ENCODE results near the gene ORM2. TPM values are rescaled to one million over a fixed set of nuclear protein-coding genes. Genes with fewer than 3 reads are reported as not detected.
"Not testable (repeated sequence)": the region's sequence is repeated elsewhere in the genome, so short reads cannot be mapped to it uniquely, and the experiment has no call there.

ORM2 gene
- not detected for total RNA-seq

DNA sequence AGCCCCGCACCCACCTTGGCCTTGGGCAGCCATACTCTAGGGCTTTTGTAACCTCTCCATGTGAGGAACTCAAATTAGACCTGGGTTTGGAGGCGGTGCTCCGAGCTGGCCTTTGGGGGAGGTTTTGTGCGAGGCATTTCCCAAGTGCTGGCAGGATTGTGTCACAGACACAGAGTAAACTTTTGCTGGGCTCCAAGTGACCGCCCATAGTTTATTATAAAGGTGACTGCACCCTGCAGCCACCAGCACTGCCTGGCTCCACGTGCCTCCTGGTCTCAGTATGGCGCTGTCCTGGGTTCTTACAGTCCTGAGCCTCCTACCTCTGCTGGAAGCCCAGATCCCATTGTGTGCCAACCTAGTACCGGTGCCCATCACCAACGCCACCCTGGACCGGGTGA is at the start of gene ORM2:
ORM2 (plus strand) TSS at position 245 of the 398 bp plus-strand sequence; CDS start at position 281, 36 bp downstream.
- not testable (repeated sequence) for H3K27me3 ChIP-seq; H3K9me3 ChIP-seq; H3K27ac ChIP-seq; H3K4me3 ChIP-seq; H3K36me3 ChIP-seq; DNase-seq (ENCODE audit: low spot score); H3K4me1 ChIP-seq

DNA sequence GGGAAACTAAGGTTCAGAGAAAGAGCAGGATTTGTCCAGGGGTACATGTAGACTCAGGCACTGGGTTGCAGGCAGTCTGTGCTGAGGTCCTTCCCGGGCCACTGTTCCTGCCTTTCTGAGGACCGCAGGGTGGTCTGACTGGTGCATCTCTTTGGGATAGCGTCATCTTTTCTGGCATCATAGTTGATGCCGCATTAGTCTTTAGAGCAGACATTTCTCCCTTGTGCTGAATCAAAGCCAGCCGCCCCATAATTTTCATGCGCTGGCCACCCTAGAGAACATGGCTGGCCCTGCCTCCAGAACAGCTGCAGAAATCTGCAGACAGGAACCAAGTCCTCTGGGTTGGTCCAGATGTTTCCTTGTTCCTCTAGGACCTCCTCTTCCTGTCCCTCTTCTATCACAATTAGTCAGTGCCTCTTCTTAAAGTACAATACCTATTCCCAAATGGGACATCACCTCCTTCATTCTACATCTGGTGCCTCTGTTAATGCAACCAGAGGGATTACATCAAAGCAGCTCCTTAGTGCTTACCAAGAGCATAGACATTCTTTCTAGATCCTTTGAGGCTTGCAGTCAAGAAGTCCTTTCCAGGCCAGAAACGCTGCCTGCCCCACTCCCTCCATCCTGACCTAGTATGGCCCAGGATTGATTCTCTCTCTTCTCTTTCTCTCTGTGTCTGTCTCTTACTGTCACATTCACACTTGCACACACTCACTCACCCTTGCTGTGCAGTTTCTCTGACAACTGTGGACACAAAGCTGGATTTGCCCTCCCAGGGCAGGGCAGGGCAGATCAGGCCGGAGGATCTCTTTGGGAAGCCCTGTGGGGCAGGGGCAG is 48.8 kb upstream of the ORM2 start:
- no peak for DNase-seq (ENCODE audit: low spot score)
- Histone ChIP-seq H3K4me1 (peaks cover 0 to 10% of the 10 kb centered on the region in 2 donors), H3K9me3 (no peaks in the 10 kb centered on the region), H3K27me3 (no peaks in the 10 kb centered on the region), H3K4me3 (no peak overlapping the region), H3K36me3 (no peaks in the 10 kb centered on the region), H3K27ac (no peak overlapping the region)
- TF ChIP-seq, protein P1, sequence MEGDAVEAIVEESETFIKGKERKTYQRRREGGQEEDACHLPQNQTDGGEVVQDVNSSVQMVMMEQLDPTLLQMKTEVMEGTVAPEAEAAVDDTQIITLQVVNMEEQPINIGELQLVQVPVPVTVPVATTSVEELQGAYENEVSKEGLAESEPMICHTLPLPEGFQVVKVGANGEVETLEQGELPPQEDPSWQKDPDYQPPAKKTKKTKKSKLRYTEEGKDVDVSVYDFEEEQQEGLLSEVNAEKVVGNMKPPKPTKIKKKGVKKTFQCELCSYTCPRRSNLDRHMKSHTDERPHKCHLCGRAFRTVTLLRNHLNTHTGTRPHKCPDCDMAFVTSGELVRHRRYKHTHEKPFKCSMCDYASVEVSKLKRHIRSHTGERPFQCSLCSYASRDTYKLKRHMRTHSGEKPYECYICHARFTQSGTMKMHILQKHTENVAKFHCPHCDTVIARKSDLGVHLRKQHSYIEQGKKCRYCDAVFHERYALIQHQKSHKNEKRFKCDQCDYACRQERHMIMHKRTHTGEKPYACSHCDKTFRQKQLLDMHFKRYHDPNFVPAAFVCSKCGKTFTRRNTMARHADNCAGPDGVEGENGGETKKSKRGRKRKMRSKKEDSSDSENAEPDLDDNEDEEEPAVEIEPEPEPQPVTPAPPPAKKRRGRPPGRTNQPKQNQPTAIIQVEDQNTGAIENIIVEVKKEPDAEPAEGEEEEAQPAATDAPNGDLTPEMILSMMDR (IDR thresholded peaks at IDR 0.05) = no peak

DNA sequence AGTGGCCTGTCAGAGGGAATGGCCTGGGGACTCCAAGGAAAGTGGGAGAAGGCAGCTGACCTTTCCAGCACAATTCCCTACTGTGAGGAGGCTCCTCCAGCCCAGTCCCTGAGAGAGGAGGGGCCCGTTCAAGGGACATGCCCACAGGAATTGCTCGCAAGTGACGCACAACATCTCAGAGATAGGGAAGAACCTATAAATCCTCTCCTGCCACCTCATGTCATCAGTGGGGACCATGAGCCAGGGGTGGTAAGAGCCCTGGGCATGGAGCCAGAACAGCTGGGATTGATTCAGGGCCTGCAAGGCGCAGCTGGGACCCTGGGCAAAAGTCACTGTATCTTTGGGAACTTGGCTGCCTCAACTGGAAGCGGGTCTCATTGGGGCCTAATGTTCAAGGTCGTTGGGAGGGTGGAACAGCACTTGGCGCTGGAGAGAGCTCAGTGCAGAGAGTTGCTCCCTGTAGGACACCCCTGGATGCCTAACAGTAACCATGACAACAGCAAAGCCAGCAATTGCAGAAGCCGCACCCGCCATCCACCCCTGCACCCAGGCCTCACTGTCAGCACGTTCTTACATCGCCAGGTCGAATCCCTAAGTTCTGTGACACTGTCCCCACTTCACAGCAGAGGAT is 48.1 kb upstream of the ORM2 start:
- DNase-seq (ENCODE audit: low spot score) = no peak
- H3K9me3 ChIP-seq = no peaks in the 10 kb centered on the region
- no peak overlapping the region for H3K4me3 ChIP-seq
- H3K27ac ChIP-seq = no peak overlapping the region
- peaks cover 0 to 10% of the 10 kb centered on the region in 2 donors for H3K4me1 ChIP-seq
- H3K27me3 ChIP-seq = no peaks in the 10 kb centered on the region
- TF ChIP-seq, protein P1 (IDR thresholded peaks at IDR 0.05) = no peak
- H3K36me3 ChIP-seq = no peaks in the 10 kb centered on the region

DNA sequence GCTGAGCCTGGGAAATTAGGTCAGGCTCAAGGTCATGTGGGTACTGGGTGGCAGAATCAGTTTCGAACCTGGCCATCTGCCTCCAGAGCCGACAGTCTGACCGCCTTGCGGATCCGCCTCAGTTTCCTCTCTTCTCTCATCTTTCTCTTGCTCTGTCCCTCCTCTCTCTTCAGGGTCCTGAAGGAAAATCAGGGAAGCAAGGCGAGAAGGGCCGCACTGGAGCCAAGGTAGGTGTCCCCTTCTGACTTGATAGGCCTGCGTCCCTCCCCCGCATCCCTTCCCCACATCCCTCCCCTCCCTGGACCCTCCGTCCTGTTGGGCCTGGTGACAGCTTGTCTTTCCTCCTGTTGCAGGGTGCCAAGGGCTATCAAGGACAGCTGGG is 47.6 kb upstream of the ORM2 start:
- H3K36me3 ChIP-seq = no peaks in the 10 kb centered on the region
- H3K4me1 ChIP-seq = peaks cover 0 to 10% of the 10 kb centered on the region in 2 donors
- TF ChIP-seq, protein P1 (IDR thresholded peaks at IDR 0.05) = no peak
- no peak overlapping the region for H3K4me3 ChIP-seq
- H3K27me3 ChIP-seq = no peaks in the 10 kb centered on the region
- no peak overlapping the region for H3K27ac ChIP-seq
- no peaks in the 10 kb centered on the region for H3K9me3 ChIP-seq
- no peak for DNase-seq (ENCODE audit: low spot score)

DNA sequence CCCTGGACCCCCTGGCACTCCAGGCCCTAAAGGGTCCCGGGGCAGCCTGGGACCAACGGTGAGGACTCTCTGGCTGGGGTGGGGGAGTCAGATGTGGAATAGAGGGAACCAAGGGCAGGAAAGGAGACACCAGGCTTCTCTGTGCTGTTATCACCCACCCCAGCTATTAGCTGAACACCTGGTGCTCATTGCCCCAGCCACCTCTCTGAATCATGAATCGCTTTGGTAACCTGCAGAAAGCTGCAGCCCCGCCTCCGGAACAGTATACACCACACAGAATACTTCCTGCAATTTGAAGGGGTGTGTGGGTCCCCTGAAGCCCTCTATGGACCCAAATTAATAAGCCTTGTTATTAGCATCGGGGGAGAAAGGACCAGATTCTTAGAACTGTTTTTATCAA is 47.2 kb upstream of the ORM2 start:
- peaks cover 0 to 10% of the 10 kb centered on the region in 2 donors for H3K4me1 ChIP-seq
- TF ChIP-seq, protein P1 (IDR thresholded peaks at IDR 0.05) = no peak
- no peaks in the 10 kb centered on the region for H3K27me3 ChIP-seq
- no peak overlapping the region for H3K4me3 ChIP-seq
- no peaks in the 10 kb centered on the region for H3K36me3 ChIP-seq
- no peak for DNase-seq (ENCODE audit: low spot score)
- no peak overlapping the region for H3K27ac ChIP-seq
- H3K9me3 ChIP-seq = no peaks in the 10 kb centered on the region

DNA sequence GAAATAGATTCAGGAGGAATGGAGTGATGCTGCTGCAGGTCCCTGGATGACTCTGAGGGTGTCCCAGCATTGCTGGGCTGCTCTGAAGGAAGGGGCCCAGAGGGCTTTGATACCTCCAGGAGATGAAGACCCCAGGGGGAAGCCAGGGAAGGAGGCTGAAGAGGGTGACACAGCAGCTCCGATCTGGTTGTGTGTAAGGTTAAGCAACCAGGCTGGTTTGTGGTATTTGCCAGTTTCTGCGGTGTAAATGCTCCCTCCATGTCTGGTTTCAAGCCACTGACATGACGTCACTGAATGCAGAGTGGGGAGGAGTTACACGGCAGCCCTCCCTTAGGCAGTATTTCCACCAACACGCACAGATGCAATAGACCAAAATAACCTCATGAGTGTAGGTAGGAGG is 46.7 kb upstream of the ORM2 start:
- H3K4me3 ChIP-seq = no peak overlapping the region
- no peaks in the 10 kb centered on the region for H3K27me3 ChIP-seq
- no peaks in the 10 kb centered on the region for H3K9me3 ChIP-seq
- no peak for DNase-seq (ENCODE audit: low spot score)
- H3K4me1 ChIP-seq = peaks cover 0 to 10% of the 10 kb centered on the region in 2 donors
- H3K27ac ChIP-seq = no peak overlapping the region
- no peaks in the 10 kb centered on the region for H3K36me3 ChIP-seq
- TF ChIP-seq, protein P1 (IDR thresholded peaks at IDR 0.05) = no peak

Data from right atrium auricular region (tissue), 2 donors.